ENCODE measurements around the gene SCARF2.

- TF ChIP-seq GABPA (IDR thresholded peaks at IDR 0.05; ENCODE audit: low read depth) (no peak), CTCF (IDR thresholded peaks at IDR 0.05; ENCODE audit: insufficient read depth, low read length) (no peak)
Measured at GRCh38 chr22:20393705-20394476, 43.7 kb downstream of the SCARF2 start, which contains the start of gene ZNF74.
